OCI-LY7 (cell line): ENCODE results near the gene HIVEP2.

ENCODE experiments used
- EZH2phosphoT487 ChIP-seq: fragments of 200-600 bp; sonication (generic); IDR thresholded peaks from 2 replicates; pipeline ENCODE4 v1.6.1; 2018; ENCODE audit warnings: low read depth, borderline replicate concordance, mild to moderate bottlenecking, mixed run types, antibody characterized with exemption, low read length, moderate library complexity, mixed read lengths
- TF ChIP-seq, protein P1 (sequence below): fragments of 200-600 bp; sonication (generic); conservative IDR thresholded peaks from 2 replicates; pipeline ENCODE4 v1.5.1; 2014; ENCODE audit warnings: mild to moderate bottlenecking, antibody characterized with exemption, low read length, moderate library complexity, mixed read lengths

DNA sequence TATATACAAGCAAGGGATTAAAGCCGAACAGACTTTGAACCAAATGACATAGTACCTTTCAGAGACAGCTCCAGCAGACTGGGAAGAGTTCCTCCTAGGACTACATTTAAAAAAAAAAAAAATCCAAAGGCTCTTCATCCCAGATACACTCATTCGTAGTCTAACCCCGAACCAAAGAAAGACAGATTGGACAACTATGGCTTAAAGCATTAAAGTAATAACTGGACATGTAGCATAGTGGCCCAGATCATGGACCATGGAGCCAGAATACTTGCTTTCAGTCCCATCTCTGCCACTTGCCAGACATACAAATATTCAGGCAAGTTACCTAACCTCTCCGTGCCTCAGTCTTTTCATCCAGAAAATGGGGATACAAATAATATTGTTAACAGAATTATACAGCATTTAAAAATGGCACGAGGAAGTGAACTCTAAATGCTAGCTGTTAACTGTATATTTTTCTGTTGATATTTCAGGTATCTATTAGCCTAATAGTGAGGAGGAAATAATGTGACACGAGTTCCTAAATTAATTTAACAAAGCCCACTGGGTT lies 123.7 kb downstream of the HIVEP2 start:
- TF ChIP-seq, protein P1, sequence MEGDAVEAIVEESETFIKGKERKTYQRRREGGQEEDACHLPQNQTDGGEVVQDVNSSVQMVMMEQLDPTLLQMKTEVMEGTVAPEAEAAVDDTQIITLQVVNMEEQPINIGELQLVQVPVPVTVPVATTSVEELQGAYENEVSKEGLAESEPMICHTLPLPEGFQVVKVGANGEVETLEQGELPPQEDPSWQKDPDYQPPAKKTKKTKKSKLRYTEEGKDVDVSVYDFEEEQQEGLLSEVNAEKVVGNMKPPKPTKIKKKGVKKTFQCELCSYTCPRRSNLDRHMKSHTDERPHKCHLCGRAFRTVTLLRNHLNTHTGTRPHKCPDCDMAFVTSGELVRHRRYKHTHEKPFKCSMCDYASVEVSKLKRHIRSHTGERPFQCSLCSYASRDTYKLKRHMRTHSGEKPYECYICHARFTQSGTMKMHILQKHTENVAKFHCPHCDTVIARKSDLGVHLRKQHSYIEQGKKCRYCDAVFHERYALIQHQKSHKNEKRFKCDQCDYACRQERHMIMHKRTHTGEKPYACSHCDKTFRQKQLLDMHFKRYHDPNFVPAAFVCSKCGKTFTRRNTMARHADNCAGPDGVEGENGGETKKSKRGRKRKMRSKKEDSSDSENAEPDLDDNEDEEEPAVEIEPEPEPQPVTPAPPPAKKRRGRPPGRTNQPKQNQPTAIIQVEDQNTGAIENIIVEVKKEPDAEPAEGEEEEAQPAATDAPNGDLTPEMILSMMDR, result no peak
- TF ChIP-seq EZH2phosphoT487, result no peak
